Choroid plexus epithelial cell (primary cell): ENCODE data around the gene TMEM134.

Experiments
- DNase-seq: peaks from one replicate; pipeline ENCODE4 v3.0.0-alpha.2; 2010; ENCODE audit warnings: low read depth
- H3K4me3 ChIP-seq: 2 replicates; pipeline ENCODE4 v1.5.1; 2011; ENCODE audit warnings: low read depth, mild to moderate bottlenecking, control low read depth, low read length, moderate library complexity
- CTCF ChIP-seq: conservative IDR thresholded peaks from 2 replicates; pipeline ENCODE4 v1.5.1; 2011; ENCODE audit warnings: low read depth, mild to moderate bottlenecking, control low read depth, inconsistent platforms, low read length, moderate library complexity

TMEM134 gene

GRCh38 chr11:67449116-67449844, 19.8 kb downstream of the TMEM134 start:
- TF ChIP-seq CTCF = no peak
- DNase-seq = no peak
- no peak overlapping the region for H3K4me3 ChIP-seq

- no peak for TF ChIP-seq CTCF
- DNase-seq = no peak
- H3K4me3 ChIP-seq = no peak overlapping the region
Measured at GRCh38 chr11:67448220-67448609, 20.8 kb downstream of the TMEM134 start.

- H3K4me3 ChIP-seq = no peak overlapping the region
- no peak for DNase-seq
- no peak for TF ChIP-seq CTCF
Measured at GRCh38 chr11:67445515-67445914, 23.5 kb downstream of the TMEM134 start.

GRCh38 chr11:67442504-67443404, 26.3 kb downstream of the TMEM134 start:
- peak overlapping the region; percentile 79 for H3K4me3 ChIP-seq
- no peak for DNase-seq
- TF ChIP-seq CTCF = no peak

GRCh38 chr11:67441731-67442351, 27.2 kb downstream of the TMEM134 start:
- no peak for TF ChIP-seq CTCF
- no peak overlapping the region for H3K4me3 ChIP-seq
- no peak for DNase-seq

GRCh38 chr11:67441098-67441563, 27.9 kb downstream of the TMEM134 start:
- no peak overlapping the region for H3K4me3 ChIP-seq
- no peak for TF ChIP-seq CTCF

More at GRCh38 chr11:67441098-67441563, 27.9 kb downstream of the TMEM134 start:
- no peak for DNase-seq
